ENCODE measurements around the gene VTI1A.
A peak's percentile ranks its signal among the peaks of the same experiment; 100 is the strongest.
"Not testable (repeated sequence)": the region's sequence is repeated elsewhere in the genome, so short reads cannot be mapped to it uniquely, and the experiment has no call there.

VTI1A gene

DNA sequence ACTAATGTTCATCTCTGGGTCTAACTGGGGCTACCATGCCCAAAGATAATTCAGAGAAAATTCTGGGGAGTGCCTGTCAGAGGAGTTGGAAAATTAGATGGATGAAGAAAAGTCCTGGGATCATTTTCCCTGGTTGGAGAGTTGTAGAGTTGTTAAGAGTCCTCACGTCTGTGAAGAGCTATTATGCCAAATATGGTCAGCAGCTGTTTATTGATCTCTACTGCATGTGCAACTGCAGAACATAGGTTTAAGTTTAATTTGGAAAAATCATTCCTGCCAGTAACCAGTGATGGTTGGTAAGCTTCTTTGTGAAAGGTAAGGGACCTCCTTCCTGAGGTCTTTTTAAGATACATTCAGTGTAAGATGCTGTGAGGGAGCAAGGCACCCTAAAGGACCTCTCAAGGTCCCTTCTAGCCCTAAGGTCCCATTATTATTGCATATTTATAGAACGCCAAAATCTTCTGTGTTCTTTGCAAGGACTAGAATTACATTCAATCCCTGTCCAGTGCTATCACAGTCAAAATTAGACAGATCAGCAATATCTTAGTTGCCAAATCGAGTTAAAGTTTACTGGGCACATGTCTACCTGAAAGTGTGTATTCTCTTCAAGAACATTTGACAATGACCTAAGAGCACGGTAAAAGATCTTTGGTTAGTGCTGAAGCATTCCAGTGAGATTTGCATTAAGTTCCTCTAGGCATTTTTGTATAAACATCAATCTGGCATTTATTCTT is 62.7 kb downstream of the VTI1A start:
- DNase-seq = no peak

DNA sequence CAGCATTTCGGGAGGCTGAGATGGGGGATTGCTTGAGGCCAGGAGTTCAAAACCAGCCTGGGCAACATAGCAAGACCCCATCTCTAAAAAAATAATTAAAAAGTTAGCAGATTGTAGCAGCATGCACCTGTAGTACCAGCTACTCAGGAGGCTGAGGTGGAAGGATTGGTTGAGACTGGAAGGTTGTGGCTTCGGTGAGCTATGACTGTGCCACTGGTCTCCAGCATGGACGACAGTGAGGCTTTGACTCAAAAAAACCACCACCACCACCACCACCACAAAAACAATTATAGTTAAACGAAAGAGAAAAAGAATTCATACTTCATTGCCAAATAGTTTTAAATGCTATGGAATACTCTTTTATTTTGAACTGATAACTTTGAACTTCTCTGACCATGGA is 63.4 kb downstream of the VTI1A start:
- DNase-seq = no peak

DNA sequence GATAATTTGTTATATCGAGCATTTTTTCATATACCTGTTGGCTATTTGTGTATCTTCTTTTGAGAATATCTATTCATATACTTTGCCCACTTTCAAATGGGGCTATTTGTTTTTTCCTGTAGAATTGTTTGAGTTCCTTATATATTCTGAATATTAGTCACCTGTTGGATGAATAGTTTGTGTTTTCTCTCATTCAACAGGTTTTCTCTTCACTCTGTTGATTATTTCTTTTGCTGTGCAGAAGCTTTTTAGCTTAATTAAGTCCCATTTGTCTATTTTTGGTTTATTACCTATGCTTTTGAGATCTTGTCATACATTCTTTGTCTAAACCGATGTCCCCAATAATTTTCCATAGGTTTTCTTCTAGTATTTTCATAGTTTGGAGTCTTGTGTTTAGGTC is 65.3 kb downstream of the VTI1A start:
- DNase-seq = no peak

DNA sequence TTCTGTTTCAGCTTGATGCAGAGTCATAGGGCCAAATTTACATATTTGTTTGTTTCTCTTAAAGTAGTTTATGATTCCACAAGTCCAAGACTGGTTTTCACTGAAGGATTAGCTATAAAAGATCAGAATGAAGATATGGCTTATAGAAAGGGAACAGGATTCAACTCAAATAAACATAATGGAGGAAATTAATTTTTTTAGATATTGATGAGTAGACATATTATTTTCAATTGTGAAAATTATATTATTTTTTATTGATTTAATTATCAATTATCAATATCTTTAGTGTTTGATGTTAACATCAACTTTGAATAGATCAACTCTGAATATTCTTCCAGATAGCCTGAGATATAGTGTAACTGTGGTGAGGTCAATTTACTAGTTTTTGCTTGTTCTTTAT is 68.1 kb downstream of the VTI1A start:
- DNase-seq = no peak

DNA sequence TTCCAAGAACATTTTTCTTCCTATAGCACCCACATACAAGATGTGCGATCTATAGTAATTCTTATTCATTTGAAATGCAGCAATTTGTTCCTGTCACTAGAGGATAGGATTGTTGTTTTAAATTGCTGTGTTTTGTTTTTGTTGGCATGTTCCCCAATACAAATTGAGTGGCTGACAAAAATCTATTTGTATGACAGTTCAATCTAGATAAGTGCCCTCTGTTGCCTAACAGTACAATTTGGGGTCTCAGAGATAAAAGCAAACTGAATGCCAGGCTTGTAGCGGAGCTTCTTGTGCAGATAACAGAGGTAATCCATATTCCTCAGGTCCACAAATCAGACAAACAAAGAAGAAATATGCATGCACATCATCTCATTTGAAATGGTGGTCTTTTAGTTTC is 68.8 kb downstream of the VTI1A start:
- DNase-seq = no peak

DNA sequence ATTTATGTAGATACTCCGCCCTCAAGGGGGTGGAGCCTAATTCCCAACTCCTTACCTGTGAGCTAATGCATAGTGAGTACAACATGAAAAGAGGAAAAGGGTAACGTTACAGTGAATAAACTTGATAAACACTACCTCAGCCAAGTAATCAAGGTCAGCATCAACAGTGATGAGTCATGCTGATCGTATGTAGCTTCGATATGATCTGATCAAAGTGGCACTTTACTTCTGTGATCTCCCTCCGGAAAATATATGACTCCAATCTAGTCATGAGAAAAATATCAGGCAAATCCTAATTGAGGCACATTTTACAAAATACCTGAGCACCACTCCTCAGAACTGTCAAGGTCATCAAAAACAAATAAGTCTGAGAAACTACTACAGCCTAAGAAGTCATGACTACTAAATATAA is 70.4 kb downstream of the VTI1A start:
- DNase-seq = no peak

DNA sequence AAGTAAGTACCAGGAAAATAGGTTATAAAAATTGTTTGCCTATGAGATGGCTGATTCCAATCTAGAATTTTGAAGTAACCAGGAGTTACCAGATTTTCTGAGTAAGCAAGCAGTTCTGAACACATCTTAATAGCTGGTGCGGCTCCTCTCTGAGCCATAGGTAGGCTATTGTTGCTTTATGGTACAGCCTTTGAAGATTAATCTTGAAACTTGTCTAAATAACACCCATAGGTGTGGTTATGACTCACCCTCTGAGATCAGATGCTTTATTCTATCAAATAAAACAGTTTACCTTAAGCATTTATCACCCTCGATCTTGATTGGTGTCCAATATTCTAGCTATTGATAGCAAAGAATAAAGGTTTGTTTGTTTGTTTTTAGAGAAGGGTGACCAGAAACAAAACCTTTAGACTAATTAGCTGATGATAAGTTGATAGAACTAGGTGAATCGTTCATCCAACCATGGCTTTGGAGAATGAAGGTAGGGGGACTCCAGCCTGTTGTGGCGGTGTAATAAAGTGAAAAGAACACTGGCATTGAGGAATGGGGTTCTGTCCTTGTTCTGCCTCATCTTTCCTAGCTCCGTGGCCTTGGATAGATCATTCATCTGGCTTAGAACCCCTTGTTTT is 72.2 kb downstream of the VTI1A start:
- DNase-seq = no peak

DNA sequence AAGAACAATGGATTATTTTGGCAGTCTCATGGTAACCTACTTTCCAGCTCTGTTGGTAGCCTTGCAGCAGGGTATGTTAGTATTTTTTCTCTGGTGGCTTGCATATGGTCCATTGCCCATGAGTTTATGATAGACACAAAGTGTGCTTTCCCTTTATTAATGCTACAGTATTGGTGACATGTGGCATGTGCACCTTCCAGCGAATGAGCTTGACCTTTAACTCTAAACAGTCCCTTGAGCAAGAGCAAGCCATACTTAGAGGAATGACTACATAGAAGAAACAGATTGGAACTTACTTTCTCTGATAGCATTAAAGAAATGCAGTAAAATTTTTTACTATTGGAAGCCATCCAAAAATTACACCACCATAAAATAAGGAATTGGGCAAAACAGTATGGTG is 73.9 kb downstream of the VTI1A start:
- no peak for DNase-seq

DNA sequence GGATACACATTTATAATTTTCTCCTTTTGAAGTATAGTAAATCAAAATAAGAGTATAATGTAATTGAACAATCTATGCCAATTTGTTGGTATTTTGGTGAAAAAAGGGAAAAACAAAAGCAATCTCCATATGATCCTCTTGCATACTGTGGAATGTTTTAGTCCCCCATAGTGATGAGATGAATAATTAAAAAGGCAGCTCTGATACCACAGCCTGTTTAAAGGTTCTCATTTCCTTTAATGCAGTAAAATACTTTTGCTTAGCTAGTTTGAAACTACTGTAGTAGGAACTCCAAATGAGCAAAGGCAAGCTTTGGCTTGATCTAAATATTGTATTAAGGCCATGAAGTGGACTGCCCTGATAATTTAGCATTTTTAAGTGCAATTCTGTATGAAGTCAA is 77.6 kb downstream of the VTI1A start:
- DNase-seq = no peak

DNA sequence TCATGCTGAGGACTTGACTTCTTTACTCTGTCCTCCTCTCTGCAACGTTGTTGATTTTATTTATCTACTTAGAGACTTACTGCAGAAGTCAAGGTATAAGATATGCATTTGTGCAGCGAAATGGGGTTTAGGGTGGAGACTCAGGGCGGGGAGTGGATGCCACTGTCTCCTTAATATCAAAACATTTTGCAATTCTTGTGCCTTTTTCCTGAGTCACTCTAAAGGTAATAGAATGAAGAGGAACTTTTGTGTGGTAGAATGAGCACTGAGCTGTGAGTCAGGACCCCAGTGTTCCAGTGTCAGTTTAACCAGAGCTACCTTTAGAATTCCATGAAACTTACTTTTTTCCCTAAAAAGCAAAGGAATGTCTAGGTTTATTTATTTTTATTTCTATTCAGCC is 78.2 kb downstream of the VTI1A start:
- DNase-seq = no peak

DNA sequence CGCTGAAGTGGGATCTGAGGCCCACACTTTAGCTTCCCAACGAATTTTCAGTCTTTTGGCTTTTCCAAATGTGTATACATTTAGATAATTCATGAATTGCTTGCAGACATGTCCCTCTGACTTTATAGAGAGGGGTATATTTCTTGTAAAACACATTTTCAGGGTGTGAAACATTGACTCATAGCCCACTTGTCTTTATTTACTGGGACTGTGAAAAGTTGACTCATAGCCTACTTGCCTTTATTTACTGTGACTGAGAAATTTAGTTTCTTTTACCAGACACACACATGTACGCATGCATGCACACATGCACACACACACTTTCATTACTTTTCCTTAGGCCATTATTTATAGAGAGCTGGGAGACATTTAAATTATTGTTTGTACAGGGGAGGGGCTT is 79.1 kb downstream of the VTI1A start:
- no peak for DNase-seq

DNA sequence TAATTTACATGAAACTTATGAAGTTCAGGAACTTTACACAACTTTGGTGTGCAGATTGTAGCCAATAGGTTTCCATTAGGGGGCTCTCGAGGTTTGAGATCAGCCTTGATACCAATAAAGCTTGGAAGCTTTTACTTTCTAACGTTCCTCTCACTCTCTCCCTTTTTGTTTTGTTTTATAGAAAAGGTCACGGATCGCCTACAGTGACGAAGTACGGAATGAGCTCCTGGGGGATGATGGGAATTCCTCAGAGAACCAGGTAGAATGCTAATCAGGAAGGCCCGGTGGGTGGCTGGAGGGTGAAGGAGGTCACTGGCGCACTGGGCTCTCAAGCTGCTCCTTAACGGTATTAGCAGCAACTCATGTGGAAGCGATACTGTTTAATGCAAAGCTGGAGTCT is 79.9 kb downstream of the VTI1A start:
- no peak for DNase-seq

DNA sequence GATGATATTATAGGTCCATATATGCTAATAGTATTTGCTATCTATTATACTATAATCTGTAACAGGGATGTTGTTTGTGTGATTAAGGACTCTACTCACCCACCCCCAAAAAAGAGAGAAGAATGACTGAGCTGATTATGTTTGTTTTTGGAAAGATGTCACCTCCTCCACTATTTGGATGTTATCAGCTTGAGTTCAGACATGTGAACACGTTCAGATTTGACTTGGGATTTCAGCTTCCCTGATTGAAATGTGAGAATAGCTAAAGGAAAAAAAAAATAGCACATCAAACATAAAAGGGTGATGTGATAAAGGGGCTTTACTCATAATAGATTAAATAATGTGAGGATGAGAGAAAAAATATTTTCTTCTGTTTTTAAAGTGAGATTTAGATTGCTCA is 81.2 kb downstream of the VTI1A start:
- no peak for DNase-seq

DNA sequence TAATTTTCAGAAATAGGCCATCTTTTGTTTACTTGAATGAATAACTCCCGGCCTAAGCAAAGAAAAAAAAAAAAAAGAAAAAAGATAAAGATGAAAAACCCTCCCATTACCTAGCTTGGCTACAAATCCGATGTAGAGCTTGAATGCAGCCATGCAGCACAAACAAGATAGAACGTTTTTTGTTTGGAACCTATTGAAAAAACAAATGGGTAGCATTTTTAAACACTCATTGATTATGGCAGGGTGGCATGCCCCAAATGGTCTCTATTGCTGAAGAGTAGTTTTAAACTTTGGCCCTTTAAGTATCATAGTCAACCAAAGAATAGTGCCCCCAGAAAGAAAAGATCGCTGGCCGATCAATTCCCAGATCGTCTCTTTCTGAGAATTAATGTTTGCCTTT is 84.4 kb downstream of the VTI1A start:
- no peak for DNase-seq

DNA sequence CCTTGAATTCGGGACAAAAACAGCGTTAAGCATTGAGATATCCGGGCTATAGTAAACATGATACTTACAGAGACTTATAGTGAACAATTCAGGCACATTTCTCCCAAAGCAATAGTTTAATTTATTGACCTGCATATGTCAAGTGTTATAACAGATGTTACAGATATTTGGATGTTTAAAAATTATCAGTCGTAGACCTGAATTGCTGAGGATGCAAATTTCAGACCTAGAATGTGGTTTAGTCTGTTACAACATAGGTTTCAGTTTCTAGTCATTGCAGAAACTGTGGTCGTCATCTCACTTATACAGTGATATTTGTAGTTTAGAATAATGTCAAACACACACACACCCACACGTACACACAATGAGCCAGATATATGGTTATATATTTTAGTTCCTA is 85.2 kb downstream of the VTI1A start:
- DNase-seq = no peak

DNA sequence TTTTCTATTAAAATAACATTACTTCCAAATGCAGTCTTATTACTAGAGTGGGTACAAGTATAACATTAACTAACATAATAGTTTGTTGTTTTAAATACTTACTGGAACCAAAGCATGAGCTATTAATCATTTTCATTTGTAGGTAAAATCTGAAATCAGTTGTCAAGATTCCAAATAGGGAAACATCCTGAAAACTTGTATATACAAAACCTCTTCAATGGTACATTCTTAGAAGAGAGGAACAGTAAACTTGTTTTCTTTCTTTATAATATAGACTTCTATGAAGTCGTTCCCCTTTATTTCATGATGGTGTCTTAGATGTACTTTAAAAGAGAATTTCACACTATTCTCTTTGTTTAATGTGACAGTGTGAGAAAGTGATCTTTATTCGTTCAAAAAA is 85.9 kb downstream of the VTI1A start:
- DNase-seq = no peak

DNA sequence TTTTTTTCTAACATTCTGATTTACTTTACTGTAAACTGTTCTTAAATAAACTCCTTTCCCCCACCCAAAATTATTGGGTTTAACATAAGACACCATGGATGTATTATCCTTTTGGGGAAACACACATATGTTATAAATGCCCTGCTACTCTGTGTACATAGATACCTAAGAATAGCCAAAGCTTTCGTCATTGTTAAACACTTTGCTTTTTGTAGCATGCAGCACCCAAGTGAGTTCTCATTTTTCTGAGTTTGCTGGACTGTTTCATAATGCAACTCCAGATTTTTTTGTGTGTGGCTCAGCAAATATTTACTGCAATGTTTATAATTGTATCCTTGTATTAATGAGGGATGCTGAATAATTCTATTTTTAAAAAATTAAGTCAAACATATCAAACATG is 86.9 kb downstream of the VTI1A start:
- DNase-seq = no peak

DNA sequence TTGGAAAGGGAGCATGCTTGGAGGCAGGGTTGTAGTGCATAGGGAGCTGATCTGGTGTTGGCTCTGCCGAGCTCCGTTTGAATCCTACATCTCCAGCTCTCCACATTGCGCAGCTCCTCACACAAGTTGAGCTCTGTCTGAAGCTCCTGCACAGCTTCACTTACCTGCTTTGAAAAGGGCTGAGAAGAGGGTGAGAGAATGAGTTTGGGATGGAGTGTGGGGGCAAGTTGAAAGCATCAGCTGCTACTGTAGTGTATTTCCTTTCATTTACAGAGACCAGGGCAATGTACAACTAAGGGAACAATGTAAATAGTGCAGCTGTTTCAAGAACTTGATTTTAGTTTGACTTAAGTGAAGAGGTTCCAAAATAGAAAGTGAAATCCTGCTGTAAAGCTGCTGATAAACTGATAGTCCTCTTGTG is 88.5 kb downstream of the VTI1A start:
- no peak for DNase-seq

DNA sequence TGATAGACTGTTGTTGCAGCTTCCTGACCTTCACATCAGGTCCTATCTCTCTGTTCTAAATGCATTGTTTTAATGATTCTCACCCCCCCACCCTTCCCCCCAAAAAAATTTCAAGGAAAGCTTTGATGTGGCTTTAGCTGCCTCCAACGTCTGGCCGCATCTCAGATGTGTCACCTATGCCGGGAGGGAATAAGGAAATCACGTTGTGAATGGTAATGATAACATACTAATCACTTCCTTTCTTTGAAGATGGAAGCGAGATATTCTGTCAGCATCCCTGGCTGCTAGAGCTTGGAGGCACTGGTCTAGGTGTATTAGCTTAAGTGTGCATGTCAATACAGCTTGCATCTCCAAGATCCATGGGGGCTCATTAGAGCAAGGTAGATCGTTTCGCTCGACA is 89.6 kb downstream of the VTI1A start:
- DNase-seq = no peak

DNA sequence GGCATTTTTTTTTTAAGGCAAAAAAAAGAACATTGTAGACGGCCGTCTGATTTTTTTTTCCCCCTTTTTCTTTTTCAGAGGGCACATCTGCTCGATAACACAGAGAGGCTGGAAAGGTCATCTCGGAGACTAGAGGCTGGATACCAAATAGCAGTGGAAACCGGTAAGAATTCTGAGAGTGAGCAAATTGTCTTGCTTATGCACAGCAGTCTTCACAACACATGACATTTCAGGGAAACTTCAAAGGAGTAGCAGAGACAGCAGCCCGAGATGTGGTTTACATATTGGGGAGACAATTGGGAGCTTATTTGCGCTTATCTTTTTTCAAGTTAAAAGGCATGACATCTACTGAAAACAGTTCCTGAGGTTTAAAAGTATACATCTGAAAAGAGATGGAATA is 91.2 kb downstream of the VTI1A start:
- DNase-seq = no peak

DNA sequence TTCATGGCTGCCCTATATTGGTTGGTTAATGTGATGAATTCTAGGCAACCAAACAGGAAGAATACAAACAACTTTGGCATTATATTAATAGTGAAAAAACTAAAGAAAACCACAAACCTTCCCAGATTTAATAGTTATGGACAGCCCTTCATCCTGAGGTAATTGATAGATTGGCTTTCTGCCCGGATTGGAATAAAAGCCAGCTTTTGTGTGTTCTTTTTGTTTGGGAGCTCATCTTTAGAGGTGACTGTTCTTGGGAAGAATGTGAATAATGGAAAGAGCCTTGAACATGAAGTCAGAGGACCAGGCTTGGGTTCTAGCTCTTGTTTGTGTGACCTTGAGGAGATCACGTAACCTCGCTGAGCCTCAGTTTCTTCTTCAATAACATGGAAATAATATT is 92.3 kb downstream of the VTI1A start:
- DNase-seq = peak; percentile 56

DNA sequence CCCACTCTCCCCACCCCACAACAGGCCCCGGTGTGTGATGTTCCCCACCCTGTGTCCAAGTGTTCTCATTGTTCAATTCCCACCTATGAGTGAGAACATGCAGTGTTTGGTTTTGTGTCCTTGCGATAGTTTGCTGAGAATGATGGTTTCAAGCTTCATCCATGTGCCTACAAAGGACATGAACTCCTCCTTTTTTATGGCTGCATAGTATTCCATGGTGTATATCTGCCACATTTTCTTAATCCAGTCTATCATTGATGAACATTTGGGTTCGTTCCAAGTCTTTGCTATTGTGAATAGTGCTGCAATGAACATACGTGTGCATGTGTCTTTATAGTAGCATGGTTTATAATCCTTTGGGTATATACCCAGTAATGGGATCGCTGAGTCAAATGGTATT is 95.8 kb downstream of the VTI1A start:
- DNase-seq = not testable (repeated sequence)

DNA sequence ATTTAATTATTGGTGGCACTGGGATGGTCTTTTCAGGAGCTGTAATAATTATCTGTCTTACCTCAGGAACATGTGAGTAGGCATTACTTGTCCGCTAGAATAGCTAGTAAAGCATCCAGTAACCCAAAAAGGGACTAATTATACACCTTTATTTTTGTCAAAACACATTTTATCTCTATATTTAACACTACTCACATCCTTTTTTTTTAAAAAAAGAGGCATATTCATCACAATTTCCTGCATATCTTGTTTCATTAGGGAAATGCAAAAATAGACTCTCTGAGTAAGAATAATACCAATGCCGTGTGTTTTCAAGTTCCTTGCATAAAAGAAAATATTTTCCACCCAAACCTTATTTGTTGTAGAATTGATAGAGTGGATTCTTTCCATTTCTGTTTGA is 99.5 kb downstream of the VTI1A start:
- no peak for DNase-seq

DNA sequence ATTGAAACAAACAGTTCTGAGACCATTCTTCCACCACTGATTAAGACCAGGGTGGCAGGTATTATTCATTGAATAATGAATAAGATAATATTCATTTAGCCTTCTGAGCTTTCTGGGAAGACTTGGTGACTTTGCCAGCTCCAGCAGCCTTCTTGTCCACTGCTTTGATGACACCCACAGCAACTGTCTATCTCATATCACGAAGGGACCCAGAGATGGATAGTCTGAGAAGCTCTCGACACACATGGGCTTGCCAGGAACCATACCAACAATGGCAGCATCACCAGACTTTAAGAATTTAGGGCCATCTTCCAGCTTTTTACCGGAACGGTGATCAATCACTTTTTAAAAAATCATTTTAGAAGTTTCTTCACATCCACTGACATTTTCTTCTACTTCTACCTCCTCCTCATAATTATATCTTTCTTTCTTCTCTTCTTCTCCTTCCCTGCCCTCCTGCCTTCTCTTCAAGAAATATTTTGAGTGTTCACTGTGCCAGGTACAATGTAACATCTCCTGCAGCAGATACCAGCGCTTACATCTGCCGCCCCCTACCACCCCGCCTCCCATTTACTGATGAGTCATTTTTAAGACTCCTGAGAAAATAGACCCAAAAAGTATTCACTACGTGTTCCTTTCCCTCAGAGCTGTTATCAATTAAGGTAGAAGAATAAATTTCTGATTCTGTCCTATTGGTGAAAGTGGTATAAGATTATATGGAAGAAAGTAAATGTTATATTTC is 101.7 kb downstream of the VTI1A start:
- no peak for DNase-seq
